ENCODE data around the gene MBOAT2.

MBOAT2 gene

GRCh38 chr2:8893978-8894820 lies 109.3 kb downstream of the MBOAT2 start:
- DNase-seq (ENCODE audit: low spot score) = no peak

DNA sequence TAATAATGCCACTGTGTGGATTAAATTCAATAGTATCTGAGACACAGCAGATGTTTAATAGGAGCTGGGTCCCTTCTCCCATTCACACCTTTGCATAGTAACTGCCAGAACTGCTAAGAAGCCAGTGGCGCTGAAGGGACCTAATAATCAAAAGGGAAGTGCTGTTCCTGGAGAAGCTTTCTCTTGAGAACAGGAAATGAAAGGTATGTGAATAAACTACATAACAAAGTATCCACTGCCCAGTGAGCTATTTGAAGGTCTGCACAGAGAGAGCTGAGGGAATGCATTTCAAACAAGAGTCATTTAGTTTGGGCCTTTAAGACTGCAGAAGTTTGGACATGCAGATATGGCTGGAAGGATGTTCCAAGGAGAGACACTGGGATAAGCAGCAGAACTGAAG lies 110.0 kb downstream of the MBOAT2 start:
- no peak for DNase-seq (ENCODE audit: low spot score)

- no peak for DNase-seq (ENCODE audit: low spot score)
Observed at GRCh38 chr2:8892111-8892510, 111.4 kb downstream of the MBOAT2 start.

- DNase-seq (ENCODE audit: low spot score) = no peak
Observed at GRCh38 chr2:8889978-8890377, 113.5 kb downstream of the MBOAT2 start.

- DNase-seq (ENCODE audit: low spot score) = no peak
Observed at GRCh38 chr2:8888963-8889362, 114.5 kb downstream of the MBOAT2 start.

- DNase-seq (ENCODE audit: low spot score) = no peak
Observed at GRCh38 chr2:8886876-8887275, 116.6 kb downstream of the MBOAT2 start.

DNA sequence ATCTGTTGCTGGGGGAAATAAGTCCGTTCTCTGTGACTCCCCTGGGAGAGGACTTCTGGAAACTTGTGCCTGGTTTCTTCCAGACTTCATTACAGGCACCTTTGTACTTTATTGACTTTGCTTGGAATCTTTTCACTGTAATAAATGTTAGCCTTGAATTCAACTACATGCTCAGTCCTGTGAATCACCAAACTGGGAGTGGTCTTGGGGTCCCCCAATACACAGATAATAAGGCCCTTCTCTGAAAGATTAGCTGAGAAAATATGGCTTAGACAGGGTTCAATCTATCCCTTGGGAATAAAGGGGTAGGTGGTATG lies 117.3 kb downstream of the MBOAT2 start:
- no peak for DNase-seq (ENCODE audit: low spot score)

DNA sequence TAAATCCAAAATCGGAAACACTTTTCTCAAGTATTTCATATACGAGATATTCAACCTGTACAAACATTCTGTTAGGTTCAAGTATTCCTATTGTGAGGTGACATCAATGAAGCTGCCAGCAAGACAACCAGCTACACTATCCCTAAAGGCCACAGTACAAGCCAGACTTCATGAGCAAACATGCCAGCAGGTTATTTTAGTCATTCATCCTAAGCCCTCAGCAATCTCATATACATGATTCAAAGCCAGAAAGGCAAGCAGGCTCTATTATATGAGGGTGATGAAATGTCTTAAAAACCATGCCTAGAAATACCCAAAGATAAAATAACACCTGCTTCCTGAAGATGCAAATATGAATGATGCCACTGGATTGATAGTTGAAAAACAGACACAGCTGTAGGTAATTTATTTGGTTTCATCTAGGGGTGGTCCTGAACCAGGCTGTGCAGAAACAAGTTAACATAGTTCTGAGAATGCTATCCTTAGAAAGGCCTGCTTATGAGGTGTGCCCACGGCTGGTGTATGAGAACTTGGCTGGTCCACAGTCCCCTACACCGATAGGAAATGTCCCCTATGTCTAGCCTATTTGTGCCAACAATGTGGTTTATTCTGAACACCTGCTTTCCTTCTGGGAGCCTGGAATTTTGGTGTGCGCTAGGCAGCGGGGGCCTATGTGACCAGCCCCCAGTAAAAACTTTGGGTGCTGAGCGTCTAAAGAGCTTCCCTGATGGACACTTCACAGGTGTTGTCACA lies 117.9 kb downstream of the MBOAT2 start:
- no peak for DNase-seq (ENCODE audit: low spot score)

DNA sequence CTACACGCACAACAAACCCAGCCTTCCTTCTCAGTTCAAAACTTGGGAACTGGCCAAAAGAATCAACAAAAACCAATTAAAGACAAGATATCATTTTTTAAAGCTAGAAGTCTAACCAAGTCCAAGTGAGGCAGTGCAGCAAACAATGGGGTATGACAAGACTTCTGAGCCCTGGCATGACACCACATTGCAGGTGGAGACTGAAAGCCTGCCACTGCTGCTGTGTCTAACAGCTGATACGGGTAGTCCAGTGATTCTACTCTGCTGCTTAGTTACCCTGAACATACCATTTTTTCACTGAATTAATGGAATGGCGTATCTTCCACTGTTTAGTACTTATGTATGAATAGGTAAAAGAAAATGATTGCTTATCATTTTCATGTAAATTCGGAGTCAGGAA lies 118.7 kb downstream of the MBOAT2 start:
- no peak for DNase-seq (ENCODE audit: low spot score)

GRCh38 chr2:8882094-8882493 lies 121.4 kb downstream of the MBOAT2 start:
- no peak for DNase-seq (ENCODE audit: low spot score)

DNA sequence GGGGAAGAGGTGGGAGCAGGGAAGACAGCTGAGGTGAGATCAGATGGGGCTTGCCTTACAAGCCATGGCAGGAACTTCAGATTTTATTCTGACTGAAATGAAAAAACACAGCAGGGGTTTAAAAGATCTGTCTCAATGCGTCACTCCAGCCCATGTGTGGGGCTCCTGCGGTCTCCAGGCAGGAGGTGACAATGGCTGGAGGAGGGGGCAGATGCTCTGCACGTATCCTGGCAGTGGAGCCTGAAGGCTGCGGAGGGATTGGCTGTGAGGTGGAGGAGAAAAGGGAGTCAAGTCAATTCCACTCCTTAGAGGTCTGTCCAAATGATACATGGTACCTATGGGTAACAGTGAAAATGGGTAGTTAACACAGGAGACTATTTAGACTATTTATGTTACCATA lies 125.6 kb downstream of the MBOAT2 start:
- no peak for DNase-seq (ENCODE audit: low spot score)

DNA sequence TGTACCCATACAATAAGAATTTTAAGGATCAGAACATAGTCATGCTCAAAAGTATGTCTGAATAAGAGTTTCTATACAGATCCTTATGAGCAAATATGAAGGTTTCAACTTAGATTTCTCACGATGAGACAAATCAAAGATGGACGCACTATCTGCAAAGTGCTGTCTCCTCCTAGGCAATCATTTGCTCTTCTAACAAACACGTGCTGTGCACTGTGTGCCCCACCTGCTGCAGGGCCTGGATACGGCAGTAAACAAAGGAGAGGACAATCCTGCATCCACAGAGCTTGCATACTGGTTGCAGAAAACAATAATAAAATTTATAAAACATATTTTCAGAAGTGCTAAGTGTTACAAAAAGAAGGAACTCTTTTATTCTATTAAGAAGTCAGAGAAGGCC lies 126.2 kb downstream of the MBOAT2 start:
- DNase-seq (ENCODE audit: low spot score) = no peak

DNA sequence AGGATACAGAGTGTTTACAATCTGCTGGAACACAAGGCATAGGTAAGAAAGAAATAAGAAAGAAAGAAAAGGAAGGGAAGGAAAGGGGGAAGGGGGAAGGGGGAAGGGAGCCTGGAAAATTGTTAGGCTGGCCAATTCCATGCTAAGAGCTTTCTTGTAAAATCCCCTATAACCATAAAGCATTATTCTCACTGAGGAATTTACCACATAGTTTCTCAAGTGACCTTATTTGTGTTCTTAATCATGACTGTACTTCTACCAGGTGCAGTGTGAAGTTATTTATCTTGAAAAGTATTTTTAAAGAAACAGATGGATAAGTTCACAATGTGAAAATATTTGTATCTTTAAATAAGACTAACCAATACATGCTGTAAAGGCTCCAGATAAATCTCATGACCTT lies 126.9 kb downstream of the MBOAT2 start:
- no peak for DNase-seq (ENCODE audit: low spot score)

GRCh38 chr2:8872821-8873432 lies 130.6 kb downstream of the MBOAT2 start:
- DNase-seq (ENCODE audit: low spot score) = peak; percentile 3

DNA sequence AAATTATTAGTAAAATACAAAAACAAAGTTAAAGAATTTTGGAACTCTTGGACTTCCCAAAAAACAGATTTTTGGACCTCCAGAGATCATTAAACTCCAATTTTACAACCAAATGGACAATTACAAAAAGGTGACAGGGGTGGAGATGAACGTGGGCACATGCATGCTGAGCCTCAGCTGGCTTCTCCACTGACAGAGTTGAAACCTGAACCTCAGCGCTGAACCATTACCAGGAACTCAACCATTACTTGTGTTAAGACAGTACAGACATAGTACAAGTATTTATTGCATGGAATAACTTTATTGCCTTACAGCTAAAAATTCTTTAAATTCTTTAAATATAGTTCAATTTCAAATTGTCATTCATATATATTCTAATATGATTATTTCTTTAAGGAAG lies 133.0 kb downstream of the MBOAT2 start:
- no peak for DNase-seq (ENCODE audit: low spot score)

DNA sequence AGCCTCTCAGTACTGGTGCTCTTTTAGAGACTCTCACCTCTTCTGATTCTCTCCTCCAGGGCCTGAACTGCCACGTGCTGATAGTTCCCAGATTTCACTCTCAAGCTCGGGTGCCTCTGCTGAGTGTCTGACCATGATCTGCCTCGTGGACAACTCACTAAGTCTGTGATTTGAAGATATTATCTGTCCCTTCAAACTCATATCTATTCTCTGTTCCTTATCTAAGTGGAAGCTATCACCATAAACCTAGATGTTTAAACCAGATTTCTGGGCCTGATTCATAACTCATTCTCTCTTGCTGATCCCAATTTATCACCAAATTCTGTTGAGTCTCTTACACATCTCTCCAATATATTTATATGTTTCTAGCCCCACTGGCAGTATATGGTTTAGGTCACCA lies 136.1 kb downstream of the MBOAT2 start:
- no peak for DNase-seq (ENCODE audit: low spot score)

- DNase-seq (ENCODE audit: low spot score) = no peak
Observed at GRCh38 chr2:8863331-8863953, 140.0 kb downstream of the MBOAT2 start.

GRCh38 chr2:8862230-8862629 lies 141.3 kb downstream of the MBOAT2 start:
- no peak for DNase-seq (ENCODE audit: low spot score)

GRCh38 chr2:8861797-8862196 lies 141.7 kb downstream of the MBOAT2 start:
- no peak for DNase-seq (ENCODE audit: low spot score)

DNA sequence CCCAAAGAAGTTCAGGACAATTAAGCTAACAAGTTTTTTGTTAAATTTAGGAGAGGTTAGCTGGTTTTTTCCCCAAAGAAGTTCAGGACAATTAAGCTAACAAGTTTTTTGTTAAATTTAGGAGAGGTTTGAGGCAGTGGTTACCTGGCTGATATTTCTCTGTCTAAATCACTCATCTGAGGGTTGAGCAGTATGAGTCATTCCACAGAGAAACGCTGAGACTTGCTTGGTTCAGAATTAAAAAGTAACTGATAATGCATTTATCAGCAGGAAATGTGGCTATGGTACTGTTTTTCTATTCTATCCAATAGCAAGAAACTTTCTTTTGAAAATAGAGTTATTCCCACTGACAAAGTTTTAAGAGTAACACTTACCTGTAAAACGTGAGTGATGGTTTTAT lies 143.2 kb downstream of the MBOAT2 start:
- DNase-seq (ENCODE audit: low spot score) = no peak

DNA sequence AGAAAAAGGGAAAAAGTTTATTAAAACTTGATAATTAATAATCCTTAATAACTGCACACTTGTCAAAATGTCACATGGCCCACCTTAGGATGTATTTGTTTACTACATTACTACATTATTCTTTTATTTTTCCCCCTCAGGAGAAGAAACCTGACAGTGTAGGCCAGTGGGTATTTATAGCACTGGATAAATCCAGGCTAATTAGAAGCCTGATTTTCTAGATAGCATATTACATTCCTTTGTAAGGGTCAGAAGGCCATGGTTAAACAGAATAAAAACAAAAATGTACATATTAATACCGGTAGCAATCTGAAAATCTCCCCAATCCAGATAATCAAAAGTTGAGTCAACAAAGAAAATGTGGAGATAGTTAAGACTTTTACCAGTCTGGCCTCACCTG lies 144.6 kb downstream of the MBOAT2 start:
- no peak for DNase-seq (ENCODE audit: low spot score)

- no peak for DNase-seq (ENCODE audit: low spot score)
Observed at GRCh38 chr2:8858264-8858663, 145.2 kb downstream of the MBOAT2 start.

GRCh38 chr2:8857709-8858108 lies 145.8 kb downstream of the MBOAT2 start:
- DNase-seq (ENCODE audit: low spot score) = no peak
